Measurements from ENCODE around the gene CLEC10A. TPM values are rescaled to one million over a fixed set of nuclear protein-coding genes. Genes with fewer than 3 reads are reported as not detected.

CLEC10A gene
- total RNA-seq, 4 donors from 2014 or later, result 3.0 to 14.0 (median 13.1) TPM

DNA sequence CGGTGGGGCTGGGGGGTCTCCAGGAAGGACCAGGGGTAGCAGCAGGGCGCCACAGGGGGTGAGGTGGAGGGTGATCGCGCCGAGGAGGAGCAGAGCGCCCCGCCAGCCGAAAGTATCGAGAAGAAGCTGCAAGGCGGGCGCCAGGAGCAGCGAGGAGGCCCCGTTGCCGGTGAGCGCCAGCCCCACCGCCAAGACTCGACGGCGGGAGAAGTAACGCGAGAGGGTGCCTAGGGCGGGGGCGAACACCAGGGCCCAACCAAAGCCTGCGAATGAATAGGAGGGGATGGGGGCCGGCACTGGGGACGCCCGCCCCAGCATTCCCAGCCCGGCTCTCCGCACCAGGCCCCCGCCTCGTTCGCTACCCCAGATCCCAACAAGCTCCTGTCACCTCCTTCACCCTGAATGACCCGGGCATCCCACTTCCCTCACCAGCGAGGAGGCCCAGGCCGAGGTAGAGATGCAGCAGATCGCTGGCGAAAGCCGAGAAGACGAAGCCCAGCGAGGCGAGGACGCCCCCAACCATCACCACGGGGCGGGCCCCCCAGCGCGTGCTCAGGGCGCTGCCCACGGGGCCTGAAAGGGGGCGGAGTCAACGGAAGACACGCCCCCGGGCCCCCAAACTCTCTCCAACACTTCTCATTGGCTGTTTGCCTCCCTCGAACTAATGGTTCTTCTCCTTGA, 37.4 kb downstream of the CLEC10A start:
- TF ChIP-seq EP300 (IDR thresholded peaks at IDR 0.05) (no peak), POLR2A (IDR thresholded peaks at IDR 0.05; ENCODE audit: low read depth) (no peak), POLR2AphosphoS5 (IDR thresholded peaks at IDR 0.05) (no peak)
- TF ChIP-seq, protein P1, sequence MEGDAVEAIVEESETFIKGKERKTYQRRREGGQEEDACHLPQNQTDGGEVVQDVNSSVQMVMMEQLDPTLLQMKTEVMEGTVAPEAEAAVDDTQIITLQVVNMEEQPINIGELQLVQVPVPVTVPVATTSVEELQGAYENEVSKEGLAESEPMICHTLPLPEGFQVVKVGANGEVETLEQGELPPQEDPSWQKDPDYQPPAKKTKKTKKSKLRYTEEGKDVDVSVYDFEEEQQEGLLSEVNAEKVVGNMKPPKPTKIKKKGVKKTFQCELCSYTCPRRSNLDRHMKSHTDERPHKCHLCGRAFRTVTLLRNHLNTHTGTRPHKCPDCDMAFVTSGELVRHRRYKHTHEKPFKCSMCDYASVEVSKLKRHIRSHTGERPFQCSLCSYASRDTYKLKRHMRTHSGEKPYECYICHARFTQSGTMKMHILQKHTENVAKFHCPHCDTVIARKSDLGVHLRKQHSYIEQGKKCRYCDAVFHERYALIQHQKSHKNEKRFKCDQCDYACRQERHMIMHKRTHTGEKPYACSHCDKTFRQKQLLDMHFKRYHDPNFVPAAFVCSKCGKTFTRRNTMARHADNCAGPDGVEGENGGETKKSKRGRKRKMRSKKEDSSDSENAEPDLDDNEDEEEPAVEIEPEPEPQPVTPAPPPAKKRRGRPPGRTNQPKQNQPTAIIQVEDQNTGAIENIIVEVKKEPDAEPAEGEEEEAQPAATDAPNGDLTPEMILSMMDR (IDR thresholded peaks at IDR 0.05), result no peak
- no peak for DNase-seq (ENCODE audit: extremely low spot score)
- WGBS, result 30% methylated on average over 16 of the region's 53 CpGs
- no peaks in the 10 kb centered on the region for H3K9me3 ChIP-seq
- peak overlapping the region in 3 of 4 donors; percentile 18 to 23 (median 19) for H3K27ac ChIP-seq (replicated peaks in 1 of 4)
- peaks cover 36 to 43% (median 42%) of the 10 kb centered on the region in 4 donors for H3K4me1 ChIP-seq
- H3K4me3 ChIP-seq, result peak overlapping the region; percentile 49 to 63 (median 54)
- peaks cover 0 to 3% (median 0%) of the 10 kb centered on the region in 4 donors for H3K36me3 ChIP-seq
- H3K27me3 ChIP-seq, result peaks cover 0 to 41% (median 27%) of the 10 kb centered on the region in 4 donors
- intact Hi-C loops (cut with DNase I), result no loop called here

DNA sequence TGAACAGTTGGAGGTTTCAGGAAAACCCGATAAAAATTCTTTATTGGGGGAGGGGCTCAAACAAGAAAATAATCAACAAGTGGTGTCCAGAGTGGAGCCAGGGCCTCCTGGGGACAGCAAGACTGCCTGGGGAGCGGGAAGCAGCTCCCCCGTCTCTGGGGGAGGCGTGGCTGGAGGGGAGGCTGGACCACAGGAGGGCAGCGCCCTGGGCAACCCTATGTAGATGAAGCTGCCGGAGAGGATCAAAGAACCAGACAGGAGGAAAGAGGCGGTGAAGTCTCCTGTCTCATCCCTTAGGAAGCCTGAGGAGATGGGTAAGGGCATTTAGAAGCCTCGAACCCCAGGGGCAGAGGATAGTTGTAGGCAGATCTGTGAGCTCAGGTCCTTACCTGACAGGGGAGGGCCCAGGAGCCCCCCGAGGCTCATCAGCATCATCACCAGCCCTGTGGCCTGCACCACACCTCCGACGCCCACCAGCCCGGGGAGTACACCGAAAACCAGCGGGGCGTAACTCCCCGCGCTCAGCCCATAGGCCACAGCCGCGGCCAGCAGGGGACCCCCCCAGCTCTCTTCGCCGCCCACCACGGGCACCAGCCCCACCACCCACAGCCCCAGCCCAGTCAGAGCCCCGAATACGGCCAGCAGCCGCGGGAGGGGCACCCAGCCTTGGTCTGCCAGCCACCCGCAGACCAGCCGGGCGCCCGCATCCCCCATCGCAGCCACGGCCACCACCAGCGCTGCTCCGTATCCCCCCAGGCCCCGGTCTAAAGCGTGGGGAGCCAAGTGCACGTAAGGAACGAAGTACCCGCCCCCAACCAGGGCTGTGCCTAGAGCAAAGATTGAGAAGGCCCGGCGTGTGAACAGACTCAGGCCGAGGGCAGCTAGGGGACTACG, 38.2 kb downstream of the CLEC10A start:
- 47% methylated on average over 21 of the region's 43 CpGs for WGBS
- Histone ChIP-seq H3K27ac (replicated peaks in 1 of 4) (peak overlapping the region in 2 of 4 donors; percentile 19 to 23), H3K9me3 (no peaks in the 10 kb centered on the region), H3K27me3 (peaks cover 0 to 41% (median 27%) of the 10 kb centered on the region in 4 donors), H3K4me1 (peaks cover 33 to 36% (median 35%) of the 10 kb centered on the region in 4 donors), H3K36me3 (peaks cover 0 to 3% (median 0%) of the 10 kb centered on the region in 4 donors), H3K4me3 (peak overlapping the region; percentile 49 to 63 (median 54))
- intact Hi-C loops (cut with DNase I), result no loop called here
- TF ChIP-seq POLR2A (IDR thresholded peaks at IDR 0.05; ENCODE audit: low read depth) (no peak), EP300 (IDR thresholded peaks at IDR 0.05) (no peak), POLR2AphosphoS5 (IDR thresholded peaks at IDR 0.05) (no peak)
- TF ChIP-seq, protein P1 (IDR thresholded peaks at IDR 0.05), result no peak
- no peak for DNase-seq (ENCODE audit: extremely low spot score)

DNA sequence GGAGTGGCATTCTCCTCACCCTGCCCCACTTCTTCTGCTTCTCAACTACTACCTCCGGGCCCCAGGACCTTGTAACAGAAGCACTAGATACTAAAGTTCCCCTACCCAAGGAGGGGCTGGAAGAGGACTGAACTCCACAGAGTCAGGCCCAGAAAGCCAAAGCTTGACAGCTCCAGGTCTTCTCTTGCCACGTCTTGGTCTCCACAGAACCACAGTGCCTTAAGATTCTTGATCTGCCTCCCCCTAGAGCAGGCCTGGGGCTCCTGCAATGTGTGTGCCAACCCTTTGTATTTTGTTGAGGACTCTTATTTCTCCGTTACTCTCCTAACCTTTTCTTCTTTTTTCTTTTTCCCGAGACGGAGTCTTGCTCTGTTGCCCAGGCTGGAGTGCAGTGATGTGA, 40.2 kb downstream of the CLEC10A start:
- 94% methylated on average over 5 of the region's 5 CpGs for WGBS
- Histone ChIP-seq H3K36me3 (peaks cover 0 to 3% (median 0%) of the 10 kb centered on the region in 4 donors), H3K27ac (replicated peaks in 1 of 4) (no peak overlapping the region), H3K4me3 (no peak overlapping the region), H3K4me1 (peaks cover 33 to 46% (median 43%) of the 10 kb centered on the region in 4 donors), H3K9me3 (no peaks in the 10 kb centered on the region), H3K27me3 (peaks cover 0 to 45% (median 26%) of the 10 kb centered on the region in 4 donors)
- intact Hi-C loops (cut with DNase I), result no loop called here
- TF ChIP-seq, protein P1 (IDR thresholded peaks at IDR 0.05), result no peak
- TF ChIP-seq POLR2AphosphoS5 (IDR thresholded peaks at IDR 0.05), result no peak
- TF ChIP-seq EP300 (IDR thresholded peaks at IDR 0.05), result no peak
- TF ChIP-seq POLR2A (IDR thresholded peaks at IDR 0.05; ENCODE audit: low read depth), result no peak
- no peak for DNase-seq (ENCODE audit: extremely low spot score)

DNA sequence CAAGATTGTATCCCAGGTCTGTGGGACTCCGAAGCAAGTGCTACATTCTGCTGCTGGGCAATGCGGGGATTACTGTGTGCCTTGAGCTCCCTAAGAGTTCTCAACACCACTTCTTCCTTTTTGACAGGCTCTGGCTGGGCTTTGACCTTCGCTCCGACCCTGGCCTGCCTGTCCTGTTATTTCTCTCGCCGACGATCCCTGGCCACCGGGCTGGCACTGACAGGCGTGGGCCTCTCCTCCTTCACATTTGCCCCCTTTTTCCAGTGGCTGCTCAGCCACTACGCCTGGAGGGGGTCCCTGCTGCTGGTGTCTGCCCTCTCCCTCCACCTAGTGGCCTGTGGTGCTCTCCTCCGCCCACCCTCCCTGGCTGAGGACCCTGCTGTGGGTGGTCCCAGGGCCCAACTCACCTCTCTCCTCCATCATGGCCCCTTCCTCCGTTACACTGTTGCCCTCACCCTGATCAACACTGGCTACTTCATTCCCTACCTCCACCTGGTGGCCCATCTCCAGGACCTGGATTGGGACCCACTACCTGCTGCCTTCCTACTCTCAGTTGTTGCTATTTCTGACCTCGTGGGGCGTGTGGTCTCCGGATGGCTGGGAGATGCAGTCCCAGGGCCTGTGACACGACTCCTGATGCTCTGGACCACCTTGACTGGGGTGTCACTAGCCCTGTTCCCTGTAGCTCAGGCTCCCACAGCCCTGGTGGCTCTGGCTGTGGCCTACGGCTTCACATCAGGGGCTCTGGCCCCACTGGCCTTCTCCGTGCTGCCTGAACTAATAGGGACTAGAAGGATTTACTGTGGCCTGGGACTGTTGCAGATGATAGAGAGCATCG, 41.8 kb downstream of the CLEC10A start:
- Histone ChIP-seq H3K27me3 (peaks cover 0 to 31% (median 15%) of the 10 kb centered on the region in 4 donors), H3K4me3 (no peak overlapping the region), H3K4me1 (peaks cover 27 to 37% (median 35%) of the 10 kb centered on the region in 4 donors), H3K36me3 (peaks cover 0 to 3% (median 0%) of the 10 kb centered on the region in 4 donors), H3K9me3 (no peaks in the 10 kb centered on the region), H3K27ac (replicated peaks in 1 of 4) (no peak overlapping the region)
- 84% methylated on average over 17 of the region's 19 CpGs for whole genome bisulfite sequencing
- TF ChIP-seq POLR2AphosphoS5 (IDR thresholded peaks at IDR 0.05) (no peak), EP300 (IDR thresholded peaks at IDR 0.05) (no peak), POLR2A (IDR thresholded peaks at IDR 0.05; ENCODE audit: low read depth) (no peak)
- TF ChIP-seq, protein P1 (IDR thresholded peaks at IDR 0.05), result no peak
- intact Hi-C loops (cut with DNase I), result no loop called here
- no peak for DNase-seq (ENCODE audit: extremely low spot score)
